Measurements from ENCODE around the gene HLA-DMB. TPM values are rescaled to one million over a fixed set of nuclear protein-coding genes. Genes with fewer than 3 reads are reported as not detected.

HLA-DMB gene
- total RNA-seq, 1 experiment from 2014 or later: 3.3 TPM

- TF ChIP-seq CTCF (IDR thresholded peaks at IDR 0.05 in 2 of 3, conservative IDR thresholded peaks at IDR 0.05 in 1 of 3; ENCODE audit: borderline replicate concordance in 1 of 3, insufficient read depth in 1 of 3, low read depth in 2 of 3, low read length in 2 of 3): no peak
- no peak for TF ChIP-seq SRF (IDR thresholded peaks at IDR 0.05; ENCODE audit: low read depth)
Observed at GRCh38 chr6:32971581-32972352, 30.9 kb upstream of the HLA-DMB start (continued).

- ChIA-PET POLR2A (interaction anchor here (0.6 to 8.1 kb wide), 45 partner anchors 10 to 1265 kb away, joined by 3 to 227 read pairs (median 4); partner anchors contain the start of genes ATF6B, BAK1, HLA-DMA and HLA-DMB), CTCF (interaction anchor here (0.8 to 7.8 kb wide), 9 partner anchors 13 to 145 kb away, joined by 3 to 73 read pairs (median 13); partner anchors contain the start of genes HLA-DMA and TAP2)
- BruUV-seq (replicated peaks): TSS peak; percentile 25
Observed at GRCh38 chr6:32971242-32971580, 30.4 kb upstream of the HLA-DMB start.

More at GRCh38 chr6:32971242-32971580, 30.4 kb upstream of the HLA-DMB start:
- Histone ChIP-seq H3K9me3 (ENCODE audit: control insufficient read depth in 1 of 2, insufficient read depth in 1 of 2, low read depth in 1 of 2, low read length in 2 of 2) (no peaks in the 10 kb centered on the region), H4K20me1 (ENCODE audit: insufficient read depth) (peaks cover 37% of the 10 kb centered on the region; the same call in 1 of the 2 replicates), H3K4me1 (ENCODE audit: control insufficient read depth in 1 of 2, insufficient read depth in 2 of 2, low read length in 2 of 2) (peaks cover 15 to 63% of the 10 kb centered on the region in 2 experiments), H3K4me2 (ENCODE audit: low read length) (peak overlapping the region; percentile 84), H3K9ac (ENCODE audit: low read length) (peak overlapping the region; percentile 92), H3K9me2 (ENCODE audit: insufficient read depth) (no peaks in the 10 kb centered on the region), H3K27me3 (ENCODE audit: insufficient read depth, low read length) (no peaks in the 10 kb centered on the region), H3K4me3 (replicated peaks in 1 of 2; ENCODE audit: low read depth in 1 of 2, low read length in 2 of 2) (peak overlapping the region; percentile 82 to 92), H3K79me2 (ENCODE audit: insufficient read depth, low read length) (peaks cover 84% of the 10 kb centered on the region), H3K36me3 (ENCODE audit: control insufficient read depth in 1 of 2, insufficient read depth in 2 of 2, low read length in 2 of 2) (peaks cover 27 to 39% of the 10 kb centered on the region in 2 experiments), H3K27ac (ENCODE audit: low read depth, low read length) (peak overlapping the region; percentile 97), H2AFZ (ENCODE audit: low read depth, low read length, poor library complexity, severe bottlenecking) (no peak overlapping the region)
- RAD21 ChIA-PET (ENCODE audit: low non-redundant PET in 1 of 2, low total read pairs in 2 of 2, uncharacterized antibody in 2 of 2, unreplicated experiment in 2 of 2): interaction anchor here in 1 of 2 experiments (0.9 to 1.7 kb wide), 2 partner anchors 13 to 77 kb away, joined by 3 to 4 read pairs; no protein-coding TSS in a partner anchor
- no peak for TF ChIP-seq YY1 (IDR thresholded peaks at IDR 0.05; ENCODE audit: extremely low read depth, insufficient replicate concordance, low read depth, low read length)
- no peak for TF ChIP-seq RAD21 (IDR thresholded peaks at IDR 0.05; ENCODE audit: low read depth)
- peak; percentile 47 for TF ChIP-seq ZFX (IDR thresholded peaks at IDR 0.05)
- intact Hi-C loops (cut with micrococcal nuclease): no loop called here
- ATAC-seq (no peak), DNase-seq (ENCODE audit: low read depth, low spot score) (no peak)
